Islet precursor cell (in vitro differentiated cells): ENCODE data around the gene STYX.
A peak's percentile ranks its signal among the peaks of the same experiment; 100 is the strongest.
"Not testable (repeated sequence)": the region's sequence is repeated elsewhere in the genome, so short reads cannot be mapped to it uniquely, and the experiment has no call there.

Source experiments
- DNase-seq: peaks from one replicate; pipeline ENCODE4 v3.0.0-alpha.2; 2018

The STYX gene

DNA sequence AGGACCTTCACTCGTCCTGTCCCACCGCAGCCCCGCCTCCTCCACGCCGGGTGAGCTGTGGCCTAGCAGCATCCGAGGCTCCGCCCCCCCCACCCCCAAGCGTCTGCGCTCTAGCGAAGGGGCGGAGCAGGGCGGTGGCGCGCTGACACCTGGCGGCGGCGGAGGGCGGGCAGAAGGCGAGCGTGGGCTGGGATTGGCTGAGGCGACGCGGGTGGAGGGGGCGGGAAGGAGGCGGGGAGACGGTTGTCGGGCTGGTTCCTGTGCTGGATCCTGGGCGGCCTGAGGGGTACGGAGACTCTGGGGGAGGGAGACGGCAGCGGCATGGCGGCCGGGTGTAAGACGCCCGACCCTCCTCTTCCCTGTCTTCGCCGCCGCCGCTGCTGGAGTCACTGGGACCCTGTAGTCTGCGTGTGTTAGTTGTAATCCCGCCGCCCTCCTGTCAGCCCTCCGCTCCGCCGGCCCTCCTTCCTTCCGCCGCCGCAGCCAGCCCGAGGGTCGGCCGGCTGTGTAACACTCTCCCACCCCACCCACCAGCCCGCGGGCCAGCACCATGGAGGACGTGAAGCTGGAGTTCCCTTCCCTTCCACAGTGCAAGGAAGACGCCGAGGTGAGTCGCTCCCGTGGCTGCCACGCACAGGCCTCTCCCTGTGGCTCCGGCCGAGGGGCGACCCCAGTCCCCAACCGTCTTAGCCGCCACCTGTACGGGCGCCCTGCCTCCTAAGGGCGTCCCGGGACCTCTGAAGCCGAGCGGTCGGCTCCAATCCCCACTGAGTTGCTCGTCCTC is at the start of gene STYX:
STYX (plus strand) TSS at position 242 of the 784 bp plus-strand sequence; CDS start at position 551, 309 bp downstream.
- DNase-seq: peak; percentile 100

DNA sequence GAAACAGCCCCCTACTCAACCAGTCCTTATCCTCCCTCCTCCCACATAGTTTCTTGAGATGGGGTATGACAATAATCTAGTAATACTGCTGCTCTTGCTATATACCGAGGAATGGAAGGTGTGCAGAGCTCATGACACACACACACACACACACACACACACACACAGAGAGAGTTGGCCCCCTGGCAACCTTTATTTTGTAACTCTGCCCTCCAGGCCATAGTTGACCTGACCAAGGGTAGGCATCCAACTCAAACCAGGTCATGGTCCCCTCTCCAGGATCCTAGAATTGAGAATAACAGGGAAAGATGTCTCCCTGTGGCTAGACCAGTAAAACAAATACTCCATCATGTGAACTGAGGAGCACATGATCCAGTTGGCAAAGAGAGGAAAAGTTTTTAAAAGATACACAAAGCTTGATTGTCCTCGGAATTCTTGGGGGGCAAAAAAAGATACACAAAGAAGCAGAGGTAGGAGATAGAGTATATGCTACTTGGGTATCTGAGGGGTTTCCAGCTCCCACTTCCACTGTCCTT is 45.9 kb upstream of the STYX start:
- no peak for DNase-seq

DNA sequence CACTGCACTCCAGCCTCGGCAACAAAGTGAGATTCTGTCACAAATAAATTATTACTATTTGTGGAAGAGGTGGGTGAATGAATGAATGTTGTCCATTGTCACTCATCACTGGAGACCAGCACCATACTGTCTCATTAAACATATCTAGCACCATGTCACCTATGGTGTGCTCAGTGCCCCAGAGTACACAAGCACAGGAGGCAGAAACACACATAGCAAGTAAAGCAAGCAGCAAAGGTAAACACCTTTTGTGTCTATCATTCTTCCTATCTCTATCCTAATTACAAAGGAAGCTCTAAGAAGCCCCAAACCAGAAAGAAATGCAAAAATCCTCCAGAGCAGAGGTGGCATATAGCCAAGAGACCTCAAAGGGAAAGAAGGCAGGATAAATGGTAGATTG is 43.8 kb upstream of the STYX start:
- no peak for DNase-seq

DNA sequence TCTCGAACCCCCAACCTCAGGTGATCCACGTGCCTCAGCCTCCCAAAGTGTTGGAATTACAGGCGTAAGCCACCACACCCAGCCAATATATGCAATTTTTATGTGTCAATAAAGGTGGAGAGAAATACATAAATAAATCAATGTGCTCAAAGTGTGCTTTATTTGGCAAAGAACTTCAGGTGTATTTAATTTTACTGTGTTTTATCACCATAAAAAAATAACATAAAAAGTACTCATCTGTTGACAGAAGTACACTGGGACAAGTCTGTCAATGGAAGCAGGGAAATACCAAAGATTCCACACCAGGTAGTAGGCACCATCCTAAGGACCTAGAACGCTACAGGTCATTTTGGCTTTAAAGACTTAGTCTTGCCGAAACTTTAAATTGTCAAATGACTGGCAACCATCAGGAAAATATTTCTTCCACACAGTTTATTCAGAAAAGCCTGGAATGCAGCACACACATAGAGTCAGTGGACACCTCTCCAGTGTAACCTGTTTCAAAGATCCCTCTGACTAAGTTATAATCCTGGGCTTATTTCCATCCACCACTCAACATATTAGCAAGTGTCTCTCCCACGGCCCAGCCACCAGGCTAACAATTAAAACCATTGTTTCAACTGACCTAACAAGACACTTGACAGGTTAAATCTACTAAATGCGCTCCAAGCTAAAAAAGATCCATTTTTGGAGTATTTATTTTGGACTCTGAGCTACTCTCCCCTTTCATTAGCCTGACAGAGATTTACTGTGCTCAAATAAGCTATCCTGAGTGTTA is 38.8 kb upstream of the STYX start:
- DNase-seq: no peak

GRCh38 chr14:52692248-52692962 is 37.6 kb upstream of the STYX start:
- DNase-seq: no peak

DNA sequence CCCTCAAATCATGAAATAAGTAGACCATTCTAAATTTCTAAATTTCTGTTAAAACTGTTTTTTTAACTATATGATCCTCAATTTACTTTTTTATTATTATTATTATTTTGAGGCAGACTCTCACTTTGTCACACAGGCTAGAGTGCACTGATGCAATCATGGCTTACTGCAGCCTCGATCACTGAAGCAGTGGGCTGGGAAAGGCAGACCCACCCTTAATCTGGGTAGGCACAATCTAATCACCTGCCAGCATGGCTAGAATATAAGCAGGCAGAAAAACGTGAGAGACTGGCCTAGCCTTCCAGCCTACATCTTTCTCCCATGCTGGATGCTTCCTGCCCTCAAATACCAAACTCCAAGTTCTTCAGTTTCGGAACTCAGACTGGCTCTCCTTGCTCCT is 36.9 kb upstream of the STYX start:
- no peak for DNase-seq

DNA sequence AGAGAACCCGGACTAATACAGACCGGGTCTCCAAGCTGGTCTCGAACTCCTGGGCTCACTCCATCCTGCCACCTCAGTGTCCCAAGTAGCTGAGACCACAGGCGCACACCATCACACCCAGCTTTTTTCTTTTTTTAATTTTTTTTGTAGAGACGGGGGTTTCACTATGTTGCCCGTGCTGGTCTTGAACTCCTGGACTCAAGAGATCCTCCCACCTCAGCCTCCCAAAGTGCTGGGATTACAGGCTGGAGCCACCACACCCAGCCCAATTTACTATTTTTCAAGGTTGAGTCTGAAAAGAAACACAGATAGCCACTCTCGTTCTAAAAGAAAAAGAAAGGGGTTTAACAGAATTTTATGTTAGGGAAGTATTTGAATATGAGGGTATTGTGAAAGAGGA is 36.4 kb upstream of the STYX start:
- DNase-seq: no peak

GRCh38 chr14:52694761-52695480 is 35.0 kb upstream of the STYX start:
- DNase-seq: peak; percentile 82

GRCh38 chr14:52695481-52696091 is 34.4 kb upstream of the STYX start, which contains the start of gene ERO1A:
Gene ERO1A (minus strand): TSS chr14:52695558. CDS start chr14:52695481, 77 bp downstream.
- peak; percentile 85 for DNase-seq

- no peak for DNase-seq
Measured at GRCh38 chr14:52700701-52701172, 29.2 kb upstream of the STYX start.

DNA sequence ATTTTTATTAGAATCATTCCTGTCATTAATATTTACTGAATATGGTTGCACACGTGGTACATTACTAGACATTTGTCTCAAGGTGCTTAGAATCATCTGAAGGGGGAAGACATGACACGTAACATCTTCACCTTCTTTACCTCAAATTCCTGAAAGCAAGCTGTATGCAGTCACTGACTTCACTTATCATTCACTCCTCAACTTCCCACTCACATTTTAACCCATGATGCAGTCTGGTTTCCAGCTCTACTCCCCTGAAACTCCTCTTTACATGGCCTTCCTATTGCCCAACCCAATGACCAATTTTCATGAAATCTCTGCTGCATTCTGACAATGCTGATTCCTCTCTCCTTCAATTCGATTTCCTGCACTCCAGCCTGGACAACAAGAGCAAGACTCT is 28.7 kb upstream of the STYX start:
- DNase-seq: no peak

DNA sequence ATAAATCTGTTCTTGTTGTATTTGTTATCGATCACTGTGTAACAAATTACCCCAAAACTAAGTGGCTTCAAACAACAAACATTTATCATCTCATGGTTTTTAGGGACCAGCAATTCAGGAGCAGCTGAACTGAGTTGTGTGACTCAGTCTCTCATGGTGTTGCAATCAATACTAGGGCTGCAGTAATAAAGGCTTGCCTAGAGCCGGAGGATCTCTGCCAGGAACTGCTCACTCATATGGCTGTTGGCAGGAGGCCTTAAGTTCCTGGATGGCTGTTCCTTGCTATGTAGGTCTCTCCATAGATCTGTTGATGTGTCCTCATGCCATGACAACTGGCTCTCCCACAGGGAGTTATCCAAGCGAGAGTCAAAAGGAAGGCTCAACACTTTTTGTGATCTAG is 26.7 kb upstream of the STYX start:
- DNase-seq: no peak

- no peak for DNase-seq
Measured at GRCh38 chr14:52703664-52704063, 26.3 kb upstream of the STYX start.

DNA sequence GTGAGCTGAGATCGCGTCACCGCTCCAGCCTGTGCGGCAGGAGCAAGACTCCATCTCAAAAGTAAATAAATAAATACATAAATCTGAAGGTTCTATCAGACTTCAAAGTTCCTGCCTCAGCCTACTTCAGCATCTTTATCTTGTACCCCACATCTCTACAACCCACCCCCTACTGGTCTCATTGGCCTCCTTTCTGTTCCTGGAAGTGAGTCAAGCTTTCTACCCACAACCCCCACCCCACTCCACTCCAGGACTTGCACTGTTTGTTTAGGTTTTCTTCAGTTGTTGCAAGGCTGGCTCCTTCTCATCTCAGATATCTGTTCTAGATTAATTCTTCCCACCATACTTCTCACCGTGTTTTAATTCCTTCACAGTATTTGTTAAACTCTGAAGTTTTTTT is 23.7 kb upstream of the STYX start:
- no peak for DNase-seq

DNA sequence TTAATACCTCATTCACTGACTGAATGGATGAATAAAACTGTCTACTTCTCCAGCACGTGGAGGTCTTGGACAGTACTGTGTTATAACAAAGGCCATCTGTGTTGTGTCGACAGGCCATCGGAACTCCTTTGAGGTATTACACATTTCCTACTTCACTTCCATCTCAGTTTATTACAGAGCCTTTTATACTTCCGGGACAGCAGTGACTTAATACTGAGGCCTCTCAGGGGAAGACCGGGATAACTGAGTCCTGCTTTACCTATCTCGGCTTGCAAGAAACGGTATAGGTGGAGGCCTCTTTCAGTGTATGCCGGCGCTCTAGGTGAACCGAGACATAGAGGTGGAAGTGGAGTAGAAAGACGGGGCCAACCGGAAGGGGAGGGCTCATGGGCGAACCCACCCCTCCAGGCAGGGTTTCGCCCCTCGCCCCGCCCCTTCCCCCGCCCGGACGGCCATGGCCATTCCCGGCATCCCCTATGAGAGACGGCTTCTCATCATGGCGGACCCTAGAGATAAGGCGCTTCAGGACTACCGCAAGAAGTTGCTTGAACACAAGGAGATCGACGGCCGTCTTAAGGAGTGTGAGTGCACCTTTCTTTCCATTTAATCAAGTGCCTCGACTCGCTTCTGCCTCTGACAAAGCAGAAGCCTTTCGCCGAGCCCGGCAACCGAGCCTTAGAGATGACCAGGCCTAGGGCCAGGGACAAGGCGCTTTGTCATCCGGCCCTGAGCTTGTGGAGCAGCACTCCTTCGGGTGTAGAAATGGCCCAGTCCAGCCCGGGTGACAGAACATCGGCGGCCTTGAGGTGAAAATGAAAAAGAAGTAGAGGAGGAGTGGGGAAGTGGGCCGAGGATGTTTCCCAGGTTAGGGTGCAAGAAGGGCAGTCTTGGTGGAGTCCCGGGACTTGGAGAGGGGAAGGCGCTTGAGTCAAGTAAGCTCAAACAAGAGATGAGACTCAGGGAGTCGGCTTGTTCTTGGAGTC is 23.0 kb upstream of the STYX start, which contains the start of gene PSMC6:
PSMC6 (plus strand) TSS at position 477 of the 983 bp plus-strand sequence; CDS start at position 497, 20 bp downstream.
- peak; percentile 97 for DNase-seq

DNA sequence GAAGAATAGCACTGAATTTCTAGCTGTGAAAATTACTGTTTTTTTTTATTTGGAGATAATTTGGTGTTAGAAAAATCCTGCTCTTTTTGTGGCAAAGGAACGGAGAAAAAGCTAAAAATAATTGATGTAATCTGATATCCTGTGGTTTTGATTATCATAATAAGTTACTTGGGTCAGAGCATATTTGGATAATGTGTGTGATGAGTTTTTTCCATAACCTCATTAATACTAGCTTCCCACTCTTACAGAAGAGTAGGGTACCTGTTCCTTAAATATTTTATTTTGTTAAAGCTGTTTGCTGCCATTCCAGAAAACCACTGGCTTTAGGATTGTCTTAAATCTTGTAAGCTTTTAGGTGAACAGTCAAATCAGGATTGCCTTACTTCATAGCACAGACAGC is 18.3 kb upstream of the STYX start:
- no peak for DNase-seq

GRCh38 chr14:52716155-52716554 is 13.8 kb upstream of the STYX start:
- DNase-seq: no peak

- DNase-seq: no peak
Measured at GRCh38 chr14:52723514-52724359, 6.2 kb upstream of the STYX start.

DNA sequence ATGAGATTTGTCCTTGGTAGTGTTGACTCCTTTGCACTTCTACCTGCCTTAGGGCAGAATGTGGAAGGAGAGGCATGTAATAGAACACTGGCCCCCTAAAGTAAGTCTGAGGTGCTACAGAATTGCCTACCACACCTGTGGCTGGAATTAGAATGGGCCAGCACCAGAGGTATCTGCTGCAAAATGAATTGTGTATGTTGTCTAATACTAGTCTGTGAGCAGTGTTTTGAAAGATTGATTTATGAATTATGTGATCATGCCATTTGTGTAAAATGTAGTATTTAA is 5.7 kb upstream of the STYX start:
- DNase-seq: no peak

DNA sequence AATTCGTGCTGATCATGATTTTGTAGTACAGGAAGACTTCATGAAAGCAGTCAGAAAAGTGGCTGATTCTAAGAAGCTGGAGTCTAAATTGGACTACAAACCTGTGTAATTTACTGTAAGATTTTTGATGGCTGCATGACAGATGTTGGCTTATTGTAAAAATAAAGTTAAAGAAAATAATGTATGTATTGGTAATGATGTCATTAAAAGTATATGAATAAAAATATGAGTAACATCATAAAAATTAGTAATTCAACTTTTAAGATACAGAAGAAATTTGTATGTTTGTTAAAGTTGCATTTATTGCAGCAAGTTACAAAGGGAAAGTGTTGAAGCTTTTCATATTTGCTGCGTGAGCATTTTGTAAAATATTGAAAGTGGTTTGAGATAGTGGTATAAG is 2.5 kb upstream of the STYX start:
- DNase-seq: not testable (repeated sequence)
